ENCODE measurements around the gene GRIK2. TPM values are rescaled to one million over a fixed set of nuclear protein-coding genes. Genes with fewer than 3 reads are reported as not detected.

Gene GRIK2
- total RNA-seq, 1 experiment from 2014 or later = 0.70 TPM

DNA sequence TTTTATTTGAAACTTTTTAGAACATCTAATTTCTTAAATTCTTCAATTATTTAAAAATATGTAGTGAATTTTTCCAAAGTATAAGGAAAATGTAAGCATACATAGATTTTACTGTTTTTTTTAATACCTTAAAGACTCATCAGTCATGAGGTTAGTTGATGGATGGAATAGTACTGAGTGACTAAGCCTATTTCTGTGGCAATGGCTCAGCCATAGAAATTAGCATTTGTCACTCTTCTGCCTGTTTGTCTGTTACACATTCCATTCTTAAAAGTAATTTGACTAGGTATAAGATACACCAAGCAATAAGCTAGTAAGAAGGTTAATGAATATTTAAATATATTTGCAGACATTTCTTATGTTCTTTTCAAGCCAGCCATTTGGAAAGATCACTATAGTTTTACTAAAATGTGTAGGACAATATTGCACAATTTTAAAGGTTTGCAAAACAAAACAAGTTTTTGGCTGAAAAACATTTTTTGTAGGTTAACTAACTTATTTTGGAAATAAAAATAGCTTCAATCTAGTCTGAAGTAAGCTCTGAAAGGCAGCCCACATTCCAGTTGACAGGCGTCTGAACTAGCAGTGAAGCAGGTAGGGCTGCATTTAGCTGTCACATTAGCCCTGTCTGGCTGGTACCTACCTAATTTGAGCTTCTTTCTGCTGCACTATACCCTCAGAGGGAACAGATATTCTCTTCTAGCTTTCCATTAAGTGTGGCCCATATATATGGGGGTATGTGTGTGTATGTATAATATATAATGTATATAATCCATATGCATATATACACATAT is 385.7 kb downstream of the GRIK2 start:
- Histone ChIP-seq H4K5ac (ENCODE audit: insufficient read length, low read depth, low read length) (no peak overlapping the region), H2BK20ac (ENCODE audit: low read depth, low read length, poor library complexity, severe bottlenecking) (no peak overlapping the region), H2BK120ac (ENCODE audit: low read depth, low read length, poor library complexity, severe bottlenecking) (no peak overlapping the region), H3K14ac (ENCODE audit: insufficient read depth, low read length) (no peak overlapping the region), H3K9ac (ENCODE audit: extremely low read depth, insufficient read length, low read length) (no peak overlapping the region), H2BK15ac (ENCODE audit: low read depth, low read length) (no peak overlapping the region), H3K79me2 (ENCODE audit: insufficient read depth, low read length) (no peaks in the 10 kb centered on the region), H2BK12ac (ENCODE audit: insufficient read length, low read depth, low read length) (no peak overlapping the region), H2BK5ac (ENCODE audit: insufficient read length, low read length) (no peak overlapping the region), H2AK5ac (ENCODE audit: insufficient read length, low read length) (no peak overlapping the region), H3K4ac (ENCODE audit: low read depth, low read length) (no peak overlapping the region), H4K91ac (ENCODE audit: insufficient read length, low read depth, low read length) (no peak overlapping the region), H2AFZ (ENCODE audit: low read length) (no peak overlapping the region), H3K18ac (ENCODE audit: insufficient read length, low read depth, low read length) (no peak overlapping the region), H3T11ph (ENCODE audit: low read length) (no peak overlapping the region), H3K79me1 (ENCODE audit: insufficient read depth, low read depth, low read length, poor library complexity, severe bottlenecking) (no peaks in the 10 kb centered on the region), H4K8ac (replicated peaks; ENCODE audit: insufficient read length, low read depth, low read length) (no peak overlapping the region), H3K4me1 (ENCODE audit: insufficient read depth, low read length) (peaks cover 9% of the 10 kb centered on the region), H3K56ac (ENCODE audit: insufficient read length, low read depth, low read length) (no peak overlapping the region), H3K9me3 (ENCODE audit: control insufficient read depth, low read depth, low read length) (no peaks in the 10 kb centered on the region), H3K27ac (ENCODE audit: insufficient read length, low read depth, low read length) (no peak overlapping the region), H3K23ac (ENCODE audit: insufficient read length, low read depth, low read length) (no peak overlapping the region), H4K20me1 (ENCODE audit: control insufficient read depth, insufficient read depth, insufficient read length) (no peaks in the 10 kb centered on the region), H3K23me2 (ENCODE audit: insufficient read length, low read depth, low read length, poor library complexity, severe bottlenecking) (no peaks in the 10 kb centered on the region), H3K4me2 (ENCODE audit: insufficient read depth, insufficient read length, low read length) (no peak overlapping the region), H3K27me3 (ENCODE audit: insufficient read depth, low read length) (no peaks in the 10 kb centered on the region)
- TF ChIP-seq CTCF (conservative IDR thresholded peaks at IDR 0.05) = no peak
- no peaks in the 10 kb centered on the region for H3K27me3 Mint-ChIP-seq (ENCODE audit: low read depth)
- H3K4me1 Mint-ChIP-seq = peaks cover 12 to 20% of the 10 kb centered on the region in 2 experiments
- peaks cover 0 to 10% (median 8%) of the 10 kb centered on the region in 3 experiments; a peak in 4 of 7 replicates for H3K36me3 Mint-ChIP-seq (ENCODE audit: insufficient read depth in 1 of 3, low read depth in 3 of 3)
- WGBS (ENCODE audit: extremely low coverage, insufficient read length, low lambda C conversion rate) = no CpG with 5 or more reads among the region's 1 CpG
- no peak overlapping the region for H3K27ac Mint-ChIP-seq
- DNase-seq = no peak
- H3K9me3 Mint-ChIP-seq = peaks cover 0 to 2% of the 10 kb centered on the region in 2 experiments; a peak in 2 of 5 replicates
- no peak overlapping the region for H3K4me3 Mint-ChIP-seq

Data from H9 (cell line).